ENCODE data around the gene BLOC1S1.

DNA sequence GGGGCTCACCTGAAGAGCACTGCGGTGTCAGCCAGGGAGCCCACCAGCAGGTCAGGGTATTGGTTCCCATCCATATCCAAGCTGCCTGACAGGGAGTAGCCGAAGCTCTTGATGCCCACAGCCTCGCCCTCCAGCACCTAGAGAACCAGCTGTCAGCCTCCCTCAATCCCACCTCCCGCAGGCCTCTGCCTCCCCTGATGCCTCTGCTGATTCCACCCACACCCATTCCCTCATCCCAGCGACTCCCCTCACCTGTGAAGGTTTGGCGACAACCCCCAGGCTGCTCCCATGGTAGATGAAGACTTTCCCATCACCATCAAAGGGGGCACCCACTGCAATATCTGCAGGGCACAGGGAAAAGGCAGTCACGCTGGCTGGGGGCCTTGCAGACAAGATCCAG lies 18.2 kb upstream of the BLOC1S1 start:
- TF ChIP-seq SUZ12 (IDR thresholded peaks at IDR 0.05; ENCODE audit: extremely low read depth, insufficient read depth, insufficient read length) (no peak), YY1 (IDR thresholded peaks at IDR 0.05; ENCODE audit: insufficient read depth, insufficient read length) (no peak)
